HG03460 (cell line): ENCODE data around the gene GJA5.

ENCODE experiments used
- ATAC-seq: cut with Tn5 transposase; IDR thresholded peaks from one replicate; pipeline ENCODE4 v1.9.1; 2021; ENCODE audit not compliant: unreplicated experiment

GJA5 gene

DNA sequence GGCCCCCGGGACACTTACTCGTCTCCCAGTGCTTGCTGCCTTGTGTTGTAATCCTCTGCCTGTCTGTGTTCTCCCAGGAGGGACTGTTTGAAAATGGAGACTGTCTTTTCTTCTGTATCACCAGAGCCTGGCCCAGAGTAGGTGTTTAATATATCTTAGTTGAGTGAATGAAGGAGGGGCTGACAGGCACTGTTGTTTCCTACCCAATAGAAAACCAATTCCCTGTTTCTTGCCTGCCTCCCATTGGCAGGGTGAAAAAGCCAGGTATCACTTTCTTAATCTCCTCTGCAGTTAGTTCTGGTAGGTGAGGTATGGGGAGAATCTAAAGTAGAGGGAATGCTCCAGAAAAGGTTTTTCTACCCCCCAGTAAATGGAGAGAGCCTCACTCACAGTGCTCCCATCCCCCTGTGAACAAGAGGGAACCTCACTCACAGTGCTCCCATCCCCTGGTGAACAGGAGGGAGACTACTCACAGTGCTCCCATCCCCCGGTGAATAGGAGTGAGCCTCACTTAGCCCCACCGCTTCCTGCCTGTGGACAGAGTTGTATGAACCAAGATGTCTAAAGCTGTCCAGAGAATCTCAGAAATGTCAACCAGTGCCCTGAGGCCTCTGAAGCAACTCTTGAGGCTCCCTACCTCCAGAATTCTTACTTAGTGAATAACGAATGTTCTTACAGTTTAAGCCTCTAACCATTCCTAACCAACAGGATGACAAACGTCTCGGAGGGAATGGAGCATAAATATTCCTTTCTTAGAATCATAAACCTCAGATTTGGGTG is at the start of gene GJA5:
Gene GJA5, minus strand, starts transcription at position 122 of the 780 bp plus-strand sequence. CDS start 1,364 bp downstream, outside the sequence.
- ATAC-seq = no peak

- no peak for ATAC-seq
Measured at GRCh38 chr1:147809236-147809635, 48.8 kb upstream of the GJA5 start.

DNA sequence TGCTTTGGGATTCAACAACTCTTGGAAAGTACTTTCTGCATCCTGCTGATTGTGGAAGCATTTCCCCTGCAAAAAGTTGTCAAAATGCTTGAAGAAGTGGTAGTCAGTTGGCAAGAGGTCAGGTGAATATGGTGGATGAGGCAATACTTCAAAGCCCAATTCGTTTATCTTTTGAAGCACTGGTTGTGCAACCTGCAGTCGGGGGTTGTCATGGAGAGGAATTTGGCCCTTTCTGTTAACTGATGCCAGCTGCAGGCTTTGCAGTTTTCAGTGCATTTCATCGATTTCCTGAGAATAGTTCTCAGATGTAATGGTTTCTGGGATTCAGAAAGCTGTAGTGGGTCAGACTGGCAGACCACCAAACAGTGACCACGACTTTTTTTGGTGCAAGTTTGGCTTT is 47.6 kb upstream of the GJA5 start:
- ATAC-seq = no peak

DNA sequence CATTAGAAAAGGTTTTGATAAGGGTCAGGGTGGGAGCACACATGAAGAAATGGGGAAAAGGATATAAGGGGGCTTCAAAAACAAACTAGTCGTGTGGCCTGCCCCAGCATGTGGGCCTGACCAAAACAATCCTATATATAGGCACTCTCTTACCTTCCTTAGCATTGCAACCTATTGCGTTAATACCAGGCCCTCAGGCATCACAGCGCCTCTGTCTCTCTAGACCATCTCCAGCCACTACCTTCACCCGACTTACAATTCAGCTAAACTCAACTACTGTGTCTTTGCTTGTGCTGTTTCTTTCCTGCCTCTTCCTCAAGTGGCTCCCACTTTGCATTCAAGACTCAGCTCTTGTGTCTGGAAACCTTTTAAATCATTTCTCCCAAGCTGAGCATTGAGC is 47.0 kb upstream of the GJA5 start:
- ATAC-seq = no peak

GRCh38 chr1:147804942-147805723 is 44.7 kb upstream of the GJA5 start:
- no peak for ATAC-seq

GRCh38 chr1:147800804-147801203 is 40.4 kb upstream of the GJA5 start:
- ATAC-seq = no peak

DNA sequence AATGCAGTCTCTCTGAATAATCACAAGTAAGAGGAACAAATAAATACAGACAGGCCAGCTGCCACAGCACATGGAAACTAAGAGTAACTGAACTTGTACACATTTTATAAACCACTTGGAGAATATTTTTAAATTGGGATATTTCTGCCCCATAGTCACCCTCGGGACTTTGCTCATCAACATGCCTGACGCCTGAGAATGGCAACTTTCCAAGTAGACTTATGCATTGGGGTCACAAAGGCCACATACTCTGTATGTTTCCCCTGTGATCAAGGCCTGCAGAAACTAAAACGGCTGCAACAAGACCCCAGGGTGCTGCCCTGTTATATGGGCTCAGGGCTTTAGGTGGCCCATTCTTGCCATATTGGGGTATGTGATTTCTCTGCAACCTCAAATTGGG is 38.3 kb upstream of the GJA5 start:
- ATAC-seq = no peak

GRCh38 chr1:147794570-147794969 is 34.2 kb upstream of the GJA5 start:
- no peak for ATAC-seq

DNA sequence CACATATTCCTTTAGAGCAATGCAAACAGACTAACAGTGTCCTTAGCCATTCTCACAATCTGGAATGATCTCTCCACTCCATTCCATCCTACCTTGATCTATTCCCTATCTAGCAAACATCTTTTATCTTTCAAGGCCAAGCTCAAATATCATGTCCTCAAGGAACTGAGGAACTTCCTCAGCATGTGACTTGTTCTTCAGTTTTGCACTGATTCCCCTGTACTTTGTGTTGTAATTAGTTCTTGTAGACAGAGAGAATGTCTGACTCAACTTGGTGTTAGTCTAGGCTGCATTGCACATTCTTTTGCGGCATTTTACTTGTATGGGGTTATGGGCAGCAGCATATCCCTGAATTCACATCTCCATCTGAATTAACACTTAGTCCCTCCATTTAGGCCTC is 31.5 kb upstream of the GJA5 start:
- no peak for ATAC-seq

DNA sequence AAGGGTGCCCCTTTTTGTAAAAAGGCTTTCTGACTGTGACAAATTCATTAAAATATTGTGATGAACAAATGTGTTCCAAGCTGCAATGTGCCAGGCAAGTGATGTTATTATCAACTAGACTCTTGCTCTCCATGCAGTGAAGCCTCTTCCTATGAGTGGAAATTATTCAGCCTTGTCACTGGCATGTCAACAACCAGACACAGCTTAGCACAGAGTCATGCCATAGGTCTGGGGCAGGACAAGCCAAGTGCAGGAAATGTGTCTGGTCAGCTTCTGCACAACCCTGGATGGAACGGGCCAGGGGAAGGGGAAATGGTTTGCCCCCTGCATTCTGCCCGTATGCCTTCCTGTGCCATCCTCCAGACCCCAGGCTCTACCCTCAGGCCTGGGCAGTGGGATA is 27.4 kb upstream of the GJA5 start:
- ATAC-seq = no peak

GRCh38 chr1:147786536-147786935 is 26.1 kb upstream of the GJA5 start:
- ATAC-seq = no peak

- no peak for ATAC-seq
Measured at GRCh38 chr1:147785794-147786506, 25.5 kb upstream of the GJA5 start.

DNA sequence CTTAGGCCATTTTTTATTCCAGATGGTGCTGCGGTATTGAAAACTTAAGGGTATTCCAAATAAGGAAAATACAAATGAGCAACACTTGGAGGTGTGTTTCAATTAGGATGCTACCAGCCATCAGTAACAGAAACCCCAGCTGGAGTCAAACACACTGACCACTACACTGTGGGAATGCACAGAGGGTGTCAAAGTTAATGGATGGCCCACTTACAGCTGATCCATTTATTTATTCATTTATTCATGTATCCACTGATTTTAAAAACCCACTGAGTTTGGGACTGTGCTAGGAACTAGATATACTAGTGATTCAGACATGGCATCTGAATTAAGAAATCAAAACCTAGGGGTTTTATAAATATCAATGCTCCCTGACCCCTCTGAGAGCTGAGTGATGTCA is 24.5 kb upstream of the GJA5 start:
- ATAC-seq = no peak

DNA sequence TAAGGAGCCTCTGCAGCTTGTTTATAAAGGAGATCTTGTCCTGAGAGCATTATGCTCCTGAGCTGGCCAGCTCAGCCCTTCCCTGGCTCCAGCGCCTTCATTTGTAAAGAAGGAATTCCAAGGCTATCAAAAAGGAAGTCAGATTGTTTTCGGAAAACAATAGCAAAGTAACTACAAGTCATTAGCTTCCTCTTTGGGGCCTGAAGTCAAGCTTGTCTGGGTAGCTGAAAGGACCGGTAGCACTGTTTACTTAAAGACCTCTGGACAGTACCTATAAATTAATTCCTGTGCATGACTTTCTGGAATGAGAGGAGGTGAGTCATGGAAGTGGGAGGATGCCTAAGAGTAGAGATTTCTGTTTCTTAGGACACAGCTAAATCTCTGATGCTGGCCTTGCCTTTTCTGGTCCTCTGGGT is 20.7 kb upstream of the GJA5 start:
- ATAC-seq = no peak

- no peak for ATAC-seq
Measured at GRCh38 chr1:147777694-147778093, 17.3 kb upstream of the GJA5 start.

DNA sequence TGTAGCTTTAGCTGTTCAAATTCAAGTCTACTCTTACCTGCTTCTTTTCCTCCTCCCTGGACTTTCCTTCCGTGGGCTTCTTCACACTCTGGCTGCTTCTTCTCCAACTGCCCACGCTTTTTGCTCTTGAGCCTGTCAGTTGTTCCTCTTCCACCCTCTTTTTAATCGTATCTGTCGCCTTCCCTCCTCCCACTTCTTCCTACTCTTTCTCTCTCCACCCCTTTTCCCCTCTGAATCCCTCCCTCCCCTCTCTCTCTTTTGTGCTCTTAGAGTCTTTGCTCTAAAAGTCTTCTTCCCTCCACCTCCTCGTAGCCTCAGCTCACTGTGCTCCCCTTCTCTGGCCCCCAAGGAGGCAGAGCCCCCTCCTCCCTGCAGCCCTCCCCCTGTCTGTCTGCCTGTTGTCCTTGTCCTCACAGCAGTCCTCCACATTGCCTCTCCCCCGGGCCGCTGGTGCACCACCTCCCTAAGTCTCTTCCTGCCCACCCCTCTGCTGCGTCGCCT is 12.9 kb upstream of the GJA5 start:
- no peak for ATAC-seq

DNA sequence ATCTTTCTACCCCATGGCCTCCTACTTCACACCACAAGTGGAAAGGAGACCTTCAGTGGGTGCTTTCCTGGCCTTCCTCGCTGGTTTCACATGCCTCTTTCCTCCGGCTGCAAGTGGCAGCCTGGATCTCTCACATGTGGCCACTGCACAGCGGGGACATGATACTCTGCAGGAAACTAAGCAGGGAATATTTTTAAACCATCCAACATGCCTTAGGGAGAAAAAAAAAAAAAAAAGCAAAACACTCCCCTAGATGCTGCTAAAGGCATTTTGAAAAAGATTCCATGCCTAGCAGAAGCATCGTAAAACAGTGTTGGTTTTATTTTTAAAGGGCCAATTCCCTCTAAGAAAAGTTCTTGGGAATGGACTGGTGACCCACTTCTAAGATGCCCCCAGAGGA is 12.2 kb upstream of the GJA5 start:
- no peak for ATAC-seq

DNA sequence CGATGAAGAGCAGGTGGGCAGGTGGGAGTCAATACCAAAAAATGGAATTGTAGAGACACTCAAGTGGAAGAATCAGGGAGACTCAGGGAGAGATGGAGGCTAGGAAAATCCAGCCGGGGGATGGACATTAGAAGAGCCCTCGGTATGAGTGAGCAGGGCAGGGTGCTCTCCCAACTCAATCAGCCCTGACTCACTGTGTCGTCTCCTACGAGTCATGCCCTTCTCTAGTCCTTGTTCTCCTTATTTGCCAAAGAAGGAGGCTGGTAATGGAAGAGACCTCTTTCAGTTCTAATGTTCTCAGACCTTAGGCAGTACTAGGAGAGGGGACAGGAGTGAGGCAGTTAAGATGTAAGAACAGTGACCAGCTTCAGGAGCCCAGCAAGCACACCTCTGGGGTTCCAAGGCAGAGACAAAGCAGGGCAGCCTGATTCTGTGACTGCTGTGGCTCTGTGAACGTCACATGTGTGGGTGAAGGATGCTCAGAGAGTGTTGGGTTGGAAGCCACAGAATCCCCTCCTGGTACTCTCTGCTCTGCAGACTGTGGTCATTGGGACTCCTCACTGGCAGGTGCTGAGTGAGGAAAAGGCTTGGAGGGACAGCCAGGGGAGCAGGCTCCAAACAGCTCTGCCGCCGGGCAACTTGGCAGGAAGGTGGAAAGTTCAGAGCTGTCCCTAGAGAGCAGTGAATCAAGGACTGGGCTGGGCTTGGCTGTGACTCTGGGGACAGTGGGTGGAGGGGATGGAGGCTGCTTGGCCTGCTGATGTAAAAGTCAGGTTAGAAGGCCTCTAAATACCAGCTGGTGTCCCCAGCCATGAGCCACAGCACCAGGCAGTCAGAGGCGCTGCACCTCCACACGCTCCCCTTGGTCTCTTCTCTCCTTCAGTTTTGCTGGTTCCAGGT is 11.1 kb upstream of the GJA5 start:
- ATAC-seq = no peak

DNA sequence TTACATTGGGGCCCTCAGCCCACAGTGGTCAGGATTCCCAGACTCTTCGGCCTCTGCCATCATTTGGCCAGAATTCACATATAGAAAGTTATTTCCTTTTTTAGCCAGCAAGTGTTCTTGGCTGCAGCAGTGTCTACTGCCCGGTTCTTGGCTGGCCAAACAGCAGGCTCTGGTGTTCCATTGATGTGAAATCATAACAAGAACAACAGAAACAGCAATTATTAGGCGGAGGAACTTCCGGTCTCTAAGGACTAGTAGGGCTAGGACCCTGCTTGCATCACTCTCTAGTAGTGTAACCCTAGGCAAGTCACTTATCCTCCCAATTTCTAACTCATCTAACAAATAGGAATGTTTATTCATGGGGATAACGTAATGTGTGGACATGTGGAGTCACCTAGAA is 8.7 kb upstream of the GJA5 start:
- no peak for ATAC-seq

DNA sequence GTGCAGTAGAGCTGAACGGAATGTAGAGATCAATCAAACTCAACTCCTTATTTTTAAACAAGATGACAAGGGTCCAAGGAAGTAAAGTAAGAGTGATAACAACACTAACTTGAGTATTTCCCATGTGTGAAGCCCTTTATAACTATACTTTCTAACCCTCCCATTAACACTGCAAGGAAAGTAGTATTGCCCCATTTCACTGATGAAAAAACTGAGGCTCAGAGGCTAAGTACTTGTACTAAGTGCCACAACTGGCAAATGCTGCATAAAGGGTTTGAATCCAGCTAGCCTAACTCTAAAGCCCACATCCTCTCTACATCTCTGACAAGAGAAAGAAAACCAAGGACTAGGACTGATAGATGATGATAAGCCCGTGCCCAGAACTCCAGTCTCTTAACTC is 8.2 kb upstream of the GJA5 start:
- no peak for ATAC-seq

DNA sequence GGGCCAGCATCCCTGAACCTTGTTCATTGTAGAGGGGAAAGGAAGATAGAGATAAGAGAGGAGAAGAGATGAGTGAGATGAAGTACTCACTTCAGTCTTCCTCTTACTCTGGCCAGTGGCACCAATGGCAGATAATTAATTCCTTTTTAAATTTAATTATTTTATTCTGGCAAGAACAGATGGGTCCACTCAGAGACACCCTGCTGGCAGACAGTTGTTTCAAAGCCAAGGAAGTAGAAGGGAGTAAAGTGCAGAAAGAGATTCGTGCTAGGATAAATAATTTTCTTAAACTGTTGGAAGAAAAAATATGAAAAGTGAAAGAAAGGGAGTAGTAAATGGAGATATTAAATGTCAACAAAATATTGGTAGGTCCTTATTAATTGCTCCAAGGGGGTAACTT is 7.7 kb upstream of the GJA5 start:
- no peak for ATAC-seq
